Lower leg skin (tissue), 3 donors: ENCODE measurements around the gene HFE.
"Not testable (repeated sequence)": the region's sequence is repeated elsewhere in the genome, so short reads cannot be mapped to it uniquely, and the experiment has no call there.

ENCODE experiments used
- CTCF ChIP-seq, 3 donors: fragments of 450-650 bp; IDR thresholded peaks; one replicate each; pipeline ENCODE4 v1.5.1; 2016; ENCODE audit warnings: antibody characterized with exemption in 3 of 3, mild to moderate bottlenecking in 3 of 3, moderate library complexity in 2 of 3
- POLR2A ChIP-seq, 2 donors: fragments of 450-650 bp; IDR thresholded peaks; one replicate each; pipeline ENCODE4 v1.6.1; 2016 to 2017; ENCODE audit warnings: antibody characterized with exemption in 2 of 2, mild to moderate bottlenecking in 1 of 2, moderate library complexity in 1 of 2

- not testable (repeated sequence) for TF ChIP-seq CTCF, POLR2A (IDR thresholded peaks at IDR 0.05)
Observed at GRCh38 chr6:26081096-26081495, 6.1 kb upstream of the HFE start.
